HG02981 (cell line): ENCODE results near the gene PLIN5.
"Not testable (repeated sequence)": the region's sequence is repeated elsewhere in the genome, so short reads cannot be mapped to it uniquely, and the experiment has no call there.

Experiments
- ATAC-seq: cut with Tn5 transposase; IDR thresholded peaks from one replicate; pipeline ENCODE4 v1.9.1; 2021; ENCODE audit warnings: mild to moderate bottlenecking, moderate library complexity; ENCODE audit not compliant: unreplicated experiment

The PLIN5 gene

DNA sequence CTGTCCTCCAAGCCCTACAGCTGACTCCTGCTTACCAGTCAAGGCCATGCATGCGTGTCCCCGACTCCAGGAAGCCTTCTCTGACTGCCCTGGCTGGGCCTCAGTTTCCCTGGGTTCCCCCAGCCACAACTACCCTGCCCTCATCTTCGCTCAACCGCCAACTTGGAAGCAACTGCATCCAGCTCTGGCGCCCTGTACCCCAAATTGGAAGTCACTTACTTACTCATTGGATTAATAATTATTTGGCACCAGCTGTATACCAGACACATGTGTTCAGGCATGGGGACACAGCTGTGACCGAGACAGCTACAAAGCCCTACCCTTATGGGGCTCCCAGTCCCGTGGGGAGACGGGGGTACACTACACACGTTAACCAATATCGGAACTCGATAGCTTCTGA, 35.4 kb upstream of the PLIN5 start:
- ATAC-seq = no peak

- ATAC-seq = no peak
Observed at GRCh38 chr19:4568886-4569285, 33.9 kb upstream of the PLIN5 start.

DNA sequence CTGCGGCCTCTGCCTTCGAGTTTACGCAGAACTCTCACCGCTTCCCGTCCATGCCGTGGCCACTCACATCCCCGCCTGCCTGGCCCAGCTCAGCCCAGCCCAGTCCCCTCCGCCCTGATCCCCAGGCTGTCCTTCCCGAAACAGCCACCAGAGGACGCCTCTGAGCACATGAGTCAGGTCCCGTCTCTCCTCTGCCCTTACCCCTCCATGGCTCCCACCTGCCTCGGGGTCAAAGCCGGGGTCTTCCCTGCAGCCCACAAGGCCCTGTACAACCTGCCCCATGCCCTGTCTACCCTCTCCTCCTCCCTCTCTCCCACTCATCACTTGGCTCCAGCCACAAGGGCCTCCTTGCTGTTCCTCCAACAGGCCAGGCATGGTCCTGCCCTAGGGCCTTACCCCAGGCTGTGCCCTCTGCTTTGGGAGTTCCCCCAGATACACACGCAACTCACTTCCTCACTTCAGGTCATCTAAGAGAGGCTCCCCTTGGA, 32.6 kb upstream of the PLIN5 start:
- no peak for ATAC-seq

DNA sequence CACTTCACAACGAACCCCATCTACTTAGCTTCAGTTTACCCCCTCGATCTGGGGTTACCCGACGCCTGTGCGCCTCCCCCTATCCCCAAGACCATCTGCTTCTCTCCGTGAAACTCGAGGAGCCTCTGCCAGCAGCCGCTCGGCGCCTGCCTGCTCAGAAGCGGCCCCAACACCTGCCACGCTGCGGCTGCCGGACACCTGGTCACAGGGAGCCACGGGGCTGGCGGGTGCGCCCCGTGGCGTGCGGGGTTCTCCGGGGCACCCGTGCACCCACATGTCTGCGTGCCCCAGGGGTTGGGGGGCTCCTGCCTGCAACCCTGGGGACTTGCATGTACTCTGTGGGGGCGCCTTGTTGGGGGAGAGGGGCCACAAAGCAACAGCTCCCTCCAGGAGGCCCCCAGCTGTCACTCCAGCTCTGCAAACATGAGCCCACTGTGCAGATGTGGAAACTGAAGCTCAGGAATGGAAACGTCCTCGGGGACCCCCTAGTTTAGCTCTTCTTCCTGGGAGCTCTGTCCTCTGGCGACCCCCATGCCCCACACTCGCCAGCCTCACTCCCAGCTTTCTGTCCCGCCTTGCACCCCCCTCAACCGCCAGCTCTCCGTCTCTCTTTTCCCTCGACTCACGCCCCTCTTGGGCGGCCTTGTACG, 31.5 kb upstream of the PLIN5 start:
- ATAC-seq = no peak

GRCh38 chr19:4563562-4563961, 28.5 kb upstream of the PLIN5 start:
- not testable (repeated sequence) for ATAC-seq

GRCh38 chr19:4562085-4562484, 27.1 kb upstream of the PLIN5 start:
- ATAC-seq = not testable (repeated sequence)

GRCh38 chr19:4559569-4559968, 24.5 kb upstream of the PLIN5 start, which contains the start of gene SEMA6B:
Gene SEMA6B, minus strand, starts transcription at chr19:4559684. Its CDS starts 1,227 bp downstream, at chr19:4558457.
- no peak for ATAC-seq

- no peak for ATAC-seq
Observed at GRCh38 chr19:4557971-4558941, 23.2 kb upstream of the PLIN5 start.

DNA sequence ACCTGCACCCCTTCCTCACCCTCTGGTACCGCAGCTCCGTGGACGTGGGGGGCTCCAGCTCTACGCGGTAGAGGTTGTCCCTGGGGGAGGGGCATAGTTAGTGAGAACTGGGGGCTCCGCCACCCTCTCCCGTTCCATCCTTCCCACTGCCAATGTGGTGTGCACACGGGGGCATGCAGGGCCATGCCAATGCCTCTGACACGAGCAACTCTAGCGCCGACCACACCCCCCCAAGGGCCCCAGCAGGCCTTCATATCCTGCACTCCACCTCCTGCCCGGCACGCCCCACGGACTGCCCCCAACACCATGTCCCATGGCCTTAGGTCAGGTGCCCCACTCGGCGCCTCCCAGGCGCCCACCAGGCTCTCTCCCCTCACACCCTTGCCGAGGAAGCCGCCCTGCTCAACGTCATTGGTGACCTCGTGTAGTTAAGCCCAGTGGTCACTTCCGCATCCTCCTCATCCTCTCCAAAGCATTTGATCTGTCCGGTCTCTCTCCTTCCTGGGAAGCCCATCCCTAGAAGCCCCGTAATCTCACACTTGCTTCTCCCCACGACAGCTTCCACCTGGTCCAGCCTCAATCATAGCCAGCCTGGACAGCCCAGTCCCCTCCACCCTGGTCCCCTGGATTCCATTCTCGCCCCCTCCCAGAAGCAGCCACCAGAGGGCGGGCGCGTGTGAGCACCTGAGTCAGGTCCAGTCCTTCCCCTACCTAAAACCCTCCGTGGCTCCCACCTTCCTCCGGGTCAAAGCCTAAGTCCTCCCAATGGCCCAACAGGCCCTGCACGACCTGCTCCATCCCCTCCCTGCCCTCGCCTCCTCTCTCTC, 22.3 kb upstream of the PLIN5 start:
- ATAC-seq = no peak

GRCh38 chr19:4556597-4557127, 21.6 kb upstream of the PLIN5 start:
- ATAC-seq = no peak

- no peak for ATAC-seq
Observed at GRCh38 chr19:4555657-4556561, 20.9 kb upstream of the PLIN5 start.

- no peak for ATAC-seq
Observed at GRCh38 chr19:4554717-4555116, 19.7 kb upstream of the PLIN5 start.

DNA sequence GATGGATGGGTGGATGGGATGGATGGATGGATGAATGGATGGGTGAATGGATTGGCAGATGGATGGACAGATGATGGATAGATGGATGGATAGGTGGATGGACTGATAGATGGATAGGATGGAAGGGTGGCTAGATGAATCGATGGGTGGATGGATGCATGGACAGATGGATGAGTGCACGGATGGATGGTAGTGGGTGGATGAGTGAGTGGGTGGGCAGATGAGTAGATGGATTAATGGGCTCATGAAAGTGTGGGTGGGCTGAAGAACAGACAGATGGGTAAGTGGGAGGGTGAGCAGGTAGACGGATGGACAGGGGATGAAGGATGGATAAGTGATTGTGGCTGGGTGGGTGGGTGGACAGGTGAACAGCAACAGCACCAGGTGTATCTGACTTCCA, 18.8 kb upstream of the PLIN5 start:
- no peak for ATAC-seq

DNA sequence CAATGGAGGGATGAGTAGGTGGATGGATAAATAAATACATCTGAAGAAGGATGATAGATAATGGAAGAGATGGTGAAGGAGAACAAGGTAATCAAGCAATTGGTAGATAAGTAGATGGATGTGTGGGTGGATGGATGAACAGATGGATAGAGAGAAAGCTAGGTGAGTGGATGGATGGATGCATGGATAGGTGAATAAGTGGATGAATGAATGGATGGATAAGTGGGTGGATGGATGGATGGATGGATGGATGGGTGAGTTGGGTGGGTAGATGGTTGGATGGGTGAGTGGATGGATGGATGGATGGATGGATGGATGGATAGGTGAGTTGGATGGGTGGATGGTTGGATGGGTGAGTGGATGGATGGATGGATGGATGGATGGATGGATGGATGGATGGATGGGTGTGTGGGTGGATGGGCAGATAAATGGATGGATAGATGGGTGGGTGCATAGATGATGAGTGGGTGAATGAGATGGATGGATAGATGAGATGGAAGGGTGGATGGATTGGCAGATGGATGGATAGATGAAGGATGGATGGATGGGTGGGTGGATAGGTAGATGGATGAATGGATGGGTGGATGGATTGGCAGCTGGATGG, 18.2 kb upstream of the PLIN5 start:
- no peak for ATAC-seq

GRCh38 chr19:4552525-4552819, 17.4 kb upstream of the PLIN5 start:
- ATAC-seq = no peak

- no peak for ATAC-seq
Observed at GRCh38 chr19:4550479-4551050, 15.5 kb upstream of the PLIN5 start.

DNA sequence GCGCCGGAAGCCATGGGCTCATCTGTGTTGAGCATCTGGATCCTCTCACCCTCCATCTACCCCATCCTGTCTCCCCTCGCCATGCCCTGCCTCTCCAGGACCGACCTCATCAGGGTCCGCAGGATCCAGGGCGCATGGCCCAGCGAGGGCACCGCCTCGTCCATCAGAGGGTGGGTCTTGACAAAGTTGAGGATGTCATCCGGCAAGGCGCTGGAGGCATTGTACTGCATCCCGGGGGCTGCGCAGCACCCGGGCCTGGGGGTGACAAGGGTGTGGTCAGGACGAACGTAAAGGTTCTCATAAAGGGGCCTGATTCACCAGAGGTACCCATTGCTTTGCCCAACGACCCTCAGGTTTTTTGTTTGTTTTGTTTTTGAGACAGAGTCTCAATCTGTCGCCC, 15.0 kb upstream of the PLIN5 start:
- ATAC-seq = no peak

DNA sequence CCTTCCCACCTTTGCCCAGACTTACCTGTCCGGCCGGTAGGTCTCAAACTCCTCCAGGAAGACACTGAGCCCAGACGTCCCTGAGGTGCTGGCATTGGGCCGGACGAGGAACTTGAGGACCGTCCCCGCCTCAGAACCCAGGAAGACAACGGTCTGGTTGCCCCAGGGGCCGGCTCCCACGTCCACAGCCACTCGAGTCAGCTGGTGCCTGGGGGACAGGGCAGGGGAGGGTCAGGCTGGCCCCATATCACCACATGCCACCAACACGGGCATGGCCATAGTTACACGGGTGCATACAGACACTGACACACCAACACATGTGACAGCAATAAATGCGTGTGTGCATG, 13.2 kb upstream of the PLIN5 start:
- no peak for ATAC-seq
